Upper lobe of left lung (tissue), 4 donors: ENCODE measurements around the gene ZC2HC1C.

Experiments
- CTCF ChIP-seq, 6 experiments: fragments of 450-650 bp in 4 of 6; fragments of 200-600 bp in 2 of 6; sonication (generic) in 2 of 6; IDR thresholded peaks; one replicate each; pipeline ENCODE4 v1.5.1; 2016 to 2019; ENCODE audit warnings: antibody characterized with exemption in 6 of 6
- EP300 ChIP-seq, 4 donors: sonication (generic); formaldehyde crosslinking; IDR thresholded peaks; one replicate each; pipeline ENCODE4 v1.5.1; 2017; ENCODE audit warnings: antibody characterized with exemption in 4 of 4, control low read depth in 2 of 4
- POLR2A ChIP-seq, 4 donors: fragments of 450-650 bp; IDR thresholded peaks; one replicate each; pipeline ENCODE4 v1.5.1; 2016 to 2017; ENCODE audit warnings: antibody characterized with exemption in 4 of 4, mild to moderate bottlenecking in 2 of 4

DNA sequence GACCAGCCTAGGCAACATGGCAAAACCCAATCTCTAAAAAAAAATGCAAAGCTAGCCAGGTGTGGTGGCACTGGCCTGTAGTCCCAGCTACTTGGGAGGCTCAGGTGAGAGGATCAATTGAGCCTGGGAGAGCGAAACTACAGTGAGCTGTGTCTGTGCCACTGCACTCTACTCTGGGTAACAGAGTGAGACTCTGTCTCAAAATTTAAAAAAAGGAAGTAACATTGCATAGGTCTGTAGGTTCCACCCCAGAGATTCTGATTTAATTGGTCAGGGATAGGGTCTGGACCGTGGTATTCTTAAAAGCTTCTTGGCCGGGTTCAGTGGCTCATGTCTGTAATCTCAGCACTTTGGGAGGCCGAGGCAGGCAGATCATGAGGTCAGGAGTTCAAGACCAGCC lies 26.2 kb downstream of the ZC2HC1C start:
- TF ChIP-seq CTCF (IDR thresholded peaks at IDR 0.05) (no peak), POLR2A (IDR thresholded peaks at IDR 0.05) (no peak), EP300 (IDR thresholded peaks at IDR 0.05) (no peak)
